ENCODE results near the gene GPR32.
"Not testable (repeated sequence)": the region's sequence is repeated elsewhere in the genome, so short reads cannot be mapped to it uniquely, and the experiment has no call there.

GPR32 gene, protein sequence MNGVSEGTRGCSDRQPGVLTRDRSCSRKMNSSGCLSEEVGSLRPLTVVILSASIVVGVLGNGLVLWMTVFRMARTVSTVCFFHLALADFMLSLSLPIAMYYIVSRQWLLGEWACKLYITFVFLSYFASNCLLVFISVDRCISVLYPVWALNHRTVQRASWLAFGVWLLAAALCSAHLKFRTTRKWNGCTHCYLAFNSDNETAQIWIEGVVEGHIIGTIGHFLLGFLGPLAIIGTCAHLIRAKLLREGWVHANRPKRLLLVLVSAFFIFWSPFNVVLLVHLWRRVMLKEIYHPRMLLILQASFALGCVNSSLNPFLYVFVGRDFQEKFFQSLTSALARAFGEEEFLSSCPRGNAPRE

DNA sequence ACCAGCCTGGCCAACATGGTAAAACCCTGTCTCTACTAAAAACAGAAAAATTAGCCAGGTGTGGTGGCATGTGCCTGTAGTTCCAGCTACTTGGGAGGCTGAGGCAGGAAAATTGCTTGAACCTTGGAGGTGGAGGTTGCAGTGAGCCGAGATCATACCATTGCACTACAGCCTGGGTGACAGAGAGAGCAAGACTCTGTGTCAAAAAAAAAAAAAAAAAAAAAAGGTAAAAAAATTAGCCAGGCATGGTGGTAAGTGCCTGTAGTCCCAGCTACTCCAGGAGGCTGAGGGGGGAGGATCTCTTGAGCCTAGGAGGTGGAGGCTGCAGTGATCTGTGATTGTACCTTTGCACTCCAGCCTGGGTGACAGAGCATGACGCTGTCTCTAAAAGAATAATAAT is at the start of gene GPR32:
GPR32 (plus strand) TSS at position 301 of the 400 bp plus-strand sequence. CDS start 137 bp downstream, outside the sequence.
- not testable (repeated sequence) for DNase-seq (ENCODE audit: low spot score)

DNA sequence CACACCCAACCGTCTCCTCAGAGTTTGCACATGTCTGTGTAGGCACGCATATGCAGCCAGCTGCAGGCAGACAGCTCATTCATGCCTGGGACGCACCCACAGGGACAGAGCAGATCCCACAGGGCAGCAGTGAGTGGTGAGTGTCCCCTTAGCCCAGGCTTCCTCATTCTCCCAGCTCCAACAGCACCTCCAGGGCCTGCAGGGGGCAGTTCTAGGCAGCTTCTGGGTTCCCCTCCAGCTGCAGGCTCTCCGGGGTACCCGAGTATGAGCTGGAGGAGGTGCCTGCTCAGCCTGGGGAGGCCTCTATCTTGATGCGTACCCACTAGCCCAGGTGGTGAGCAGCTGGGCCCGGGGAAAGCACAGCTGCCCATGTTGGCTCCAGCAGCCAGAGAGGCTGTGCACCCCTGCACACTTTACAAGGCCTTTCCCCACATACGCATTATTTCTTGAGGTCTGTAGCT is 49.3 kb upstream of the GPR32 start:
- no peak for DNase-seq (ENCODE audit: low spot score)

DNA sequence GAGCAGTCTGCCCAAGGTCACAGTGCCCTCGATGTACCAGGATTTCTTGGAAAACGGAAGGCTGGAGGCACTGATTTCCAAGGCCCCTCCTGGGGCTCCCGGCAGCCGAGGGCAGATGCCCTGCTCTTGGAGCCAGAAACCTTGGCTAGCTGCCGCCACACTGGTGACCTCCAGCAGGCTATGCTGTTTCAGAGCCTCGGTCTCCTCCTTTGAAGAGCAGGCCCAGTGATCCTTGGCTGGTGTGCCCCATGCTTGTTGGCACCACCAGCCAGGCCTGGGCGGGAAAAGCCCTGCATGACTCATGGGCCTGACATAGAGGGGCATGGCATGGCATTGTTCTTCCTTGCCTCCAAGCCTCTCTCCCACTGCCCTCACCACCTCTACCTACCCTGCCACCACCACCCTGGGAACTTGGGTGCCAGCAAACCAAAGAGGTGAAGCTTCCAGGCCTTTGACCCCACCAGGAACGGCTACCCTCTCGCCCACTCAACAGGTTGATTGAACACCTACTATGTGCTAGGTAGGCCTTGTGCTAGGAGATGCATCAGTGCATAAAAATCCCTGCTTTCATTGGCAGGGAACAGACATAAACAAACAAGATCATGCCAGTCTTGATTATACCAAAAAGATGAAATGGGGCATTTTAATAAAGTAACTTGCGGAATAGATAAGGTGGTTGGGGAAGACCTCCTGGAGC is 48.7 kb upstream of the GPR32 start:
- DNase-seq (ENCODE audit: low spot score): no peak

DNA sequence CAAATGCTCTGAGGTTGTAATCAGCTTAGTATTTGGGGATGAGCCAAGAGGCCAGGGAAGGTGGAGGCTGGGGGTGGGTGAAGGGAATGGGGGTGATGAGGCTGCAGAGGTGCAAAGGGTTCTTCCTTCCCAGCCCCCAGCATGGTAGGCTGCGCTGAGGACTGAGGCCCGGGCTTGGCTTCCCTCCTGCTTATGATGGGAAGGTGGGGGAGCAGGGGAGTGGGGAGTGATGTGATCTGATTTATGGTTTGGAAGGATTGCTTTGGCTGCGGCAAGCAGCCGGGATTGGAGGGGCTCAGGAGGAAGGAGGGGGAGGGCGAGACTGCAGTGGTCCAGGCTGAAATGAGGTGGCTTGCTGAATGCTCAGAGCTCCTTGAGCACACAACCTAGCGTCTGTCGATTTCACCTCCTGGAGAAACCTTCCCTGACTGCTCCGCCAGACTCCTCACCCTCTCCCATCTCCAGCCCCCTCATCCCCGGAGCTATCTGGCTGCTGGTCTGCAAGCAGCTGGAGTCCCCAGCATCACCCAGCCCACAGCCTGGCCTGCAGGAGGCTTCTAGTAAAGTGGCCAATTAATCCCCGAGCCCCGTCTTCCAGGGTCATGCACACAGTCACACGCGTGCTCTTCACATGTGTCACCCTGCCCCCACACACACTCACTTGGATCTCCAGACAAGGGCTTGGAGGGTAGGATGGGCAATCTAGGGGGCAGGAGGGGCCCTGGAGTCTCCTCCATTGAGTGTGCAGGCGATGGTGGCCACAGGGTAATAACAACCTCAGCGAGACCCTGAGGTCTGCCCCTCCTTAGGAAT is 47.9 kb upstream of the GPR32 start:
- DNase-seq (ENCODE audit: low spot score): no peak

DNA sequence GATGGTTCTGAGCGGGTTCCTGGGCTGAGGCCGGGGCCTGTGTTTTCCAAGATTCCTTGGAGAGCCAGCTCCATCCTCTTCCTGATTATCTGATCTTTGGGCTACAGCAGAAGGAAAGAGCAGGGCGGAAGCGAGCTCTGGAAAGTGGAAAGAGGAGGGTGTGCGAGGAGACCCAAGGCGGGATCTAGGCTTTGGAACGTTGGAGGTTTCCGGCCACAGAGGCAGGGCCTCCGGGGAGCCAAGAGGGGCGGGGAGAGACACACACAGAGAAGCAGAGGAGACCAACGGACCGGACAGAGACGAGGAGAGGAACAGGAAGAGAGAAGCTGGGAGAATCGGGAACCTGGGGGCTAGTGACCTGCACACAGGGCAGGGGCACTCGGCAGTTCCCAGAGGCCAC is 47.2 kb upstream of the GPR32 start, which contains the start of gene CLEC11A:
CLEC11A (plus strand) TSS at position 296 of the 400 bp plus-strand sequence. CDS start 162 bp downstream, outside the sequence.
- no peak for DNase-seq (ENCODE audit: low spot score)

DNA sequence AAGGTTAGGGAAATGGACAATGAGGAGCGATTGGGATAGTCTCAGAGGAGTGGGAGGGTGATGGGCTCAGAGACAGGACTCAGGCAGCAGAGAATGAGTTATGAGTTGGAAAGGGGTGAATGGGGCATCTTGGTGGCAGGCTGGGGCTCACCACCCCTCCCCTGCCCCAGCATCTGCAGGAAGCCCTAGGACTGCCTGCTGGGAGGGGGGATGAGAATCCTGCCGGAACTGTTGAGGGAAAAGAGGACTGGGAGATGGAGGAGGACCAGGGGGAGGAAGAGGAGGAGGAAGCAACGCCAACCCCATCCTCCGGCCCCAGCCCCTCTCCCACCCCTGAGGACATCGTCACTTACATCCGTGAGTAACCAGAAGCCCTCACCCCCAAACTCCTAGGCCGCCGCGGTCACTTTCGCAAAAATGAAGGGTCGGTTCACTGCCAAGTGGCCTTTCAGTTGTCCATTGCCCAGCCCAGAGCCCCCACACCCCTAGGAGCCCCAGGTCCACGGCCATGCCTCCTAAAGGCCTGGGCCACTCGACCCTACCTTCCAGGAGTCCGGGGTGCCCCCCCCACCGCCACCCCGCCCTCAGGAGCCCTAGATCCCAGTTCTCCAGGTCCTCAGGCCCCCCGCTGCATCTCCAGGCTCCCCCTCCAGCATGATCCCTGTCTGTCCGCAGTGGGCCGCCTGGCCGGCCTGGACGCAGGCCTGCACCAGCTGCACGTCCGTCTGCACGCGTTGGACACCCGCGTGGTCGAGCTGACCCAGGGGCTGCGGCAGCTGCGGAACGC is 46.3 kb upstream of the GPR32 start:
- DNase-seq (ENCODE audit: low spot score): no peak

DNA sequence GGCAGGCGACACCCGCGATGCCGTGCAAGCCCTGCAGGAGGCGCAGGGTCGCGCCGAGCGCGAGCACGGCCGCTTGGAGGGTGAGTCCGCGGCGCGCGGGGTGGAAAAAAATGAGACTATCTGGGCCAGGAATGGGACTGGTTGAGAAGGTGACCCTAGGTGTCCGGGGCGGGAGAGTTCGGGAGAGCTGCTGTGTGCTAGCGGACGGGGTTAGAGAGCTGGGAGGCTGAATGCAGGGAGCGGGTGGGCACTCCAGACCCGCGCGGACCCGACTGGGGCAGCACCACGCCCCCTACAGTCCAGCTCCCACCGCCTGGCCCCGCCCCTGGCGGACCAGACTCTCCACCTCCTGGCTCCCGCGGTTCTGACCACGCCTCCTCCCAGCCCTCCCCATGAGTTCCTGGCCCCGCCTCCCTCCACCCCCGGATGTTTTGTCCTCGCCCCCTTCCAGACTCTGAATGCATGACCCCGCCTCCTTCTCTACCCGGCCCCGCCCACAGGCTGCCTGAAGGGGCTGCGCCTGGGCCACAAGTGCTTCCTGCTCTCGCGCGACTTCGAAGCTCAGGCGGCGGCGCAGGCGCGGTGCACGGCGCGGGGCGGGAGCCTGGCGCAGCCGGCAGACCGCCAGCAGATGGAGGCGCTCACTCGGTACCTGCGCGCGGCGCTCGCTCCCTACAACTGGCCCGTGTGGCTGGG is 45.6 kb upstream of the GPR32 start:
- DNase-seq (ENCODE audit: low spot score): peak; percentile 97

DNA sequence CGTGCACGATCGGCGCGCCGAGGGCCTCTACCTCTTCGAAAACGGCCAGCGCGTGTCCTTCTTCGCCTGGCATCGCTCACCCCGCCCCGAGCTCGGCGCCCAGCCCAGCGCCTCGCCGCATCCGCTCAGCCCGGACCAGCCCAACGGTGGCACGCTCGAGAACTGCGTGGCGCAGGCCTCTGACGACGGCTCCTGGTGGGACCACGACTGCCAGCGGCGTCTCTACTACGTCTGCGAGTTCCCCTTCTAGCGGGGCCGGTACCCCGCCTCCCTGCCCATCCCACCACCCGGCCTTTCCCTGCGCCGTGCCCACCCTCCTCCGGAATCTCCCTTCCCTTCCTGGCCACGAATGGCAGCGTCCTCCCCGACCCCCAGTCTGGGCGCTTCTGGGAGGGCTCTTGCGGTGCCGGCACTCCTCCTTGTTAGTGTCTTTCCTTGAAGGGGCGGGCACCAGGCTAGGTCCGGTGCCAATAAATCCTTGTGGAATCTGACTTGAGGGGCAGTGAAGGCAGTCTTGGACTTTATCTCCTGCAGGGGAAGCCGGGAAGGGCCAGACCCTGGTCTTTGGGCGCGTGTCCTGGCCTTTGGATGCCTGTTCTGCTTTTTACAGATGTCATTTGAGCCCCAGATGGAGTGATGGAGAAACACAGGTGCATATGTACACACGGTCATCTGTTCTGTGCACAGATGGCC is 44.9 kb upstream of the GPR32 start:
- no peak for DNase-seq (ENCODE audit: low spot score)

DNA sequence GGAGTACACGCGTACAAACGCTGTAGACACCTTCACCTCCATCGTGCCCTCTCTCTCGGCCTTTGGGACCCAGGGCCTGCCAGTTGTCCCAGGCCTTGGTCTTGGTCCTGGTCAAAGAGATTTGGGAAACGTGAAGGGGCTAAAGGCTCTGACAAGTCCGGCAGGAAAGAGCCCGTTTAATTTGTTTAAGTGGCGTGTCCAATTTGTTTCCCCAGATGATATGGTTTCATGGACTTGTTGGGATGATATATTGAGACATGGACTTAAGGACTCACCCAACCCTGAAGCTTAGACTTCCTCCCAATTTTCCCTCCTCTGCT is 44.4 kb upstream of the GPR32 start:
- DNase-seq (ENCODE audit: low spot score): no peak

DNA sequence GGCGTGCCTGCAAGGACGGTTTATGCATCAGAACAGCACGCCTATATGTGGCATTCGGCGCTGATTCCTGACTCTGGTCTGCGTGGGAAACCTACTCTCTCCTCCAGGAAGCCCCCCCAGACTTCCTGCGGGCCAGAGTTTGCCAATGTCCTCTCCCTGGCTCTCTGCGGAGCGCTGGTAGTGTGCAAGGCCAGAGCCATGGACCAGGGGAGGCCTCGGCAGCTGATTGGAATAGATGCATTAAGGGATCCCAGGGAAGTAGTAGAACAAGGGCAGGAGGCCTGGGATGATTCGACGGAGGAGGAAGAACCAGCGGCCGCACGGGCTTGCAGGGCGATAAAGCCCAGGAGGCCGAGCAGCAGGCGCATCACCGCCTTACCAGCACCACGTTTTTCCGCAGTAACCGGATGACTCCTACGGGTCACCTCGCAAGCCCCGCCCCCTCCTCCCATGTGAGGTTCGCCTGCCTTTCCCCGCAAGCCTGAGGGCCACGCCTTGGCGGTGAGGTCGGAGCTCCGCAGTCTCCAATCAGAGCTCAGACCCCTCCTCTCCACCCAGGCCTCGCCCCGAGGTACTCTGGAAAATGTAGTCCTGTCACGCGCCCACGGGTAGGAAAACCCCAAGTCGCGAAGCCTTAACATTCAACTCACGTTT is 42.1 kb upstream of the GPR32 start:
- DNase-seq (ENCODE audit: low spot score): peak; percentile 66

DNA sequence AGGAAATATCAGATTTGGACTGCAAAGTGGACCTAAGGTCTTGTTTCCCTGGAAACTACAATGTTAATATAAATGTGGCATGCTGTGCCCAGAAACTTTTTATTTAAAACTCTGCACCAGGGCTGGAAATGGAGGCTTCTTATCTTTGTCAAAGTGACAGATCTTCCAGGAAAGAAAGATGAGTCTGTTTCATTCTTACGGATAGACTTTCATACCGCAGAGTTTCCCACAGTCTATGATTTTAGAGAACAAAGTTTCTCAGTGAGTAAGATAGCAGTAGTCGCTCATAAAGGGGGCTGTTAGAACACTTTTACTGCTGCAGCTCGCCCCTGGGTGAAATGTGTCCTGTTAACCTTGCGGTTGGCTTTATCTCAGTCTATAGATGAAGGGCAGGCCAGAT is 40.4 kb upstream of the GPR32 start:
- no peak for DNase-seq (ENCODE audit: low spot score)

DNA sequence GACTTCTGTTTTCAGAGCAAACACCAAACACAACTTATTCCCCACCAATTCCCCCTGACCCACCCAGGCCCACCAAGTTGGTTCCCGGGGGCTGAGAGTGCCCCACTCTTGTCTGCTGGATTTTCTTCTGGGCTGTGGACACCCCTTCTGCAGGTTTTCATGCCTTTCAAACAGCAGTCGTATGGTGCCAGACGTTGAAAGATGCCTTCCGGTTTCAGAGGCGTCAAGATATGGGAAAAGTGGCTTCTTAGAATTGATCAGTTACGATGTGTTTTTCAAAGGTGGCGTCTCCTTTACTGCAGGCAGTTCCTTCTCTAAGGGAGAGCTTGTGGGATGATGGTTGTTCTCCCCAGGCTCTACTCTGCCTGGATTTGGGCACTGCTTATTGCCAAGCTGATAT is 34.4 kb upstream of the GPR32 start:
- no peak for DNase-seq (ENCODE audit: low spot score)

DNA sequence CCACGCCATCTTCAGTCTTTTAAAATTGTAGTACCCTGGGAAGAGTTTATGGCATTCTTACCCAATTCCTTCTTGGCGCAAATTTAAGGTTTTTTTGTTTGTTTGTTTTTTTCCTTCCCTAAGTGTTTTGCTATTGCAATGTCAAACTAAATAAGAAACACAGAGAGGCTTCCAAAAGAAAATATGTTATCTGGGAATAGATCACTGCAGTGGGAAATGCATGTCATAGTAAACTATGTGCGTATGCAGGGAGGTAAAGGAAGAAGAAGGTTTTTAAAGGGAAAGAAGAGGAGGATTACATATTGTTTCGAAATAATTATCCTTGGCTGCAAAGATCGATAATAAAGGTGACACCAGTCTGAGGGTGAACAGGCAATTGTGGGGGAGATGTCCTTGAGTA is 33.9 kb upstream of the GPR32 start:
- DNase-seq (ENCODE audit: low spot score): no peak

DNA sequence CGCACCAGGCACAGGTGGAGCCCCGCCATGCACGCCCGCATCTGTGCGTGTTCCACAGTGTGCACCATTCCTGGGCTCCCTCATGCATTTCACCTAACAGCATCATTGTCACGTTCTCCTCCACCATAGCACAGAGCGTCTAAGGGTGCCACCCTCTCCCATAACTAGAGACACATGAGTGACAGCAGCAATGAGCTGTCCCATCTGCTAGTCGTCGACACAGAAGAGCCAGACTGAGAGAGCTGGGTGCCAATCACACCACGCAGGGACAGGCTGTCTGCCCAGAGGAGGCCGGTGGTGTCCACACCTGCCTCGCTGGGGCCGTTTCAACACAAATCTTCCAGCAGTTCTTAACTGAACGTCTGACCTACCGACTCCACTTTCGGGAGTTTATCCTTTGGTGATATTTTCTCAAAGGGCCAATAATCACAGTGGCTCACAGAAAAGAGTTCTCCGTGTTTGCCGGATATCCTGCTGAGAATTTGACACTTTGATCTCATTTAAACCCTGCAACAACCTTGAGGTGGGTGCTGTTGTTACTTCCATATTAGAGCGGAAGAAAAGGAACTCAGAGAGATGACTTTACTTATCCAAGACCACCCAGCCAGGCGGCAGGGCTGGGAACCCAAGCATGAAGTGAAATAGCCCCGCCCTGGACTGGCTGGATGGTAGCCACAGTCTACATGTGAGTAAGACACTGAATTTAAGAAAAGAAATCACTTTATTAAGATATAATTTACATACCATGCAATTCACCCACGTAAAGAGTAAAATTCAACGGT is 30.9 kb upstream of the GPR32 start:
- DNase-seq (ENCODE audit: low spot score): no peak

DNA sequence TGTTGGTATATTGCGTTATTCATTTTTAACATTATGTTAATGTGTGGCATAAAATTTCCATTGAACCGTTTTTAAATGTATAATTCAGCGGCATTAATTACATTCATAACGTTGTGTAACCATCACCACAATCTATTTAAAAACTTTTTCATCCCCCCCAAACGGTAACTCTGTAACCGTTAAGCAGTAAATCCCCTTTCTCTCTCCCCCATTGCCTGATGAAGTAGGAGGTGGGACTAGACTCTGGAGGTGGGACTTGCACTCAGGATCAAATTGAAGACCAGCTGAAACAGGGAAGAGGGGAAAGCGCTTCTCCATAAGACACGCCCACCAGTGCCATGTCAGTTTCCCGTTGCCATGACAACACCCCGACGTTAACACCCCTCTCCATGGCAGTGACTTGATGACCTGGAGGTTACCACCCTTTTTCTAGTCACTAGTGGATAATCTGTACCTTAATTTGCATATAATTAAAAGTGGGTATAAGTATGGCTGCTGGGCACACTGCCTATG is 30.3 kb upstream of the GPR32 start:
- no peak for DNase-seq (ENCODE audit: low spot score)

DNA sequence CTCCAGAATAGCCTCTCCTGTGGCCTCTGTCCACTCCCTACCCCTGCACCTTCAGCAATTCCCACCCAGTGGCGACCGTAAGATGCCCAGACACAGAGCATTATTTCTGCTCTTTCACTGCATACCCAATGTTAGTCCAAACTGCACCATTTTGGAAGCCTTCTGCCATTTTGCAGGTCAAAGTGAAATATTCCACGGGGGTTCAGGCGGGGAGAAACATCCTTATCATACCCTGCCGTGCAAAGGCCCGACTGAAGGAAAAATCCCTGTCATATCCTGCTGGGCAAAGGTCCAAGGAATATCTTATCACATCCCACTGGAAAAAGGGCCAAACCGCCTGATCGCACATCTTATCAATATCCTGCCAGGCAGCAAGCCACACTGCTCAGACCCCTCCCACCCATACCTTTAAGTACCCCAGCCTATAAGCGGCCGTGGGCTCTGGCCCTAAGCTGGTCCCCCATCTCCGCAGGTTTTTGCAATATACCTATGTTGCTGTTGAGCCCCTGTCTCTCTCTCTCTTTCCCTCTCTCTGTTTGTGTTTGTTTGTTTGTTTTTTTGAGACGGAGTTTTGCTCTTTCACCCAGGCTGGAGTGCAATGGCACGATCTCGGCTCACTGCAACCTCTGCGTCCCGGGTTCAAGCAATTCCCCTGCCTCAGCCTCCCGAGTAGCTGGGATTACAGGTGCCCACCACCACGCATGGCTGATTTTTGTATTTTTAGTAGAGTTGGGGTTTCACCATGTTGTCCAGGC is 28.9 kb upstream of the GPR32 start:
- no peak for DNase-seq (ENCODE audit: low spot score)

DNA sequence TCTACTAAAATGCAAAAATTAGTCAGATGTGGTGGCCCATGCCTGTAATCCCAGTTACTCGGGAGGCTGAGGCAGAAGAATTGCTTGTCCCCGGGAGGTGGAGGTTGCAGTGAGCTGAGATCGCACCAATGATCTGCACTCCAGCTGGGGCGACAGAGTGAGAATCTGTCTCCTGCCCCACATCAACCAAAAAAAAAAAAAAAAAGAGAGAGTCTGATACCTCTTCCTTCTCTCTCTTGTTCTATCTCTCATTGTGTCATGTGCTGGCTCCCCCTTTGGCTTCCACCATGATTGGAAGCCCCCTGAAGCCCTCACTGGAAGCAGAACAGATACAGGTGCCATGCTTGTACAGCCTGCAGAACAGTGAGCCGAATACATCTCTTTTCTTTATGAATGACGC is 26.7 kb upstream of the GPR32 start:
- DNase-seq (ENCODE audit: low spot score): no peak

DNA sequence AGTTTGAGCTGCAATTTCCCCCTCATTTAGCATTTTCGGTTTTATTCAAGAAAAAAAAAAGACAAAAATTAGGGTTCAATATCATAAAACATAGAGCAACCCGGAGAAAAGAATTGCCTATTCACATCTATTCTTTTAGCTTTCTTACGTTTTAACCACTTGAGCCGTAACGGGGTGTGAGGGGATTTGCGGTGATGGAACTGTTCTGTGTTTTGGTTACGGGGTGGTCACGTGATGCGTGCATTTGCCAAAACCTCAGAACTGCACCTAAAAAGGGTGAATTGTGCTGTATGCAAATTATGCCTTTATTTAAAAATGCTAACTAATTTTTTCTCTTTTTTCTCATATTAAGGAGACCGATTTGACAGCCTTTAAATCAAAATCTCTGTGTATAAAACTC is 25.0 kb upstream of the GPR32 start:
- DNase-seq (ENCODE audit: low spot score): no peak

Data from hematopoietic multipotent progenitor cell treated with erythropoietin and hydrocortisone succinate and interleukin-3 and kit ligand, for 15 days (in vitro differentiated cells).